Tibial artery (tissue), 4 donors: ENCODE data around the gene ROR2.

Source experiments
- DNase-seq, 2 donors: peaks; one replicate each; pipeline ENCODE4 v3.0.0-alpha.2; 2019
- H3K27ac ChIP-seq, 2 donors: fragments of 200-600 bp; sonication (generic) in 1 of 2; 1 replicate in 1 of 2; 2 replicates in 1 of 2; pipeline ENCODE4 v1.5.1; 2018 to 2019; ENCODE audit warnings: mild to moderate bottlenecking in 1 of 2
- H3K27me3 ChIP-seq, 2 donors: fragments of 200-600 bp; sonication (generic) in 1 of 2; one replicate each; pipeline versions ENCODE4 v1.5.1 to v1.6.0; 2016 to 2019
- H3K36me3 ChIP-seq, 3 donors: fragments of 200-600 bp; sonication (generic) in 2 of 3; one replicate each; pipeline ENCODE4 v1.5.1; 2016 to 2019; ENCODE audit warnings: mild to moderate bottlenecking in 2 of 3
- H3K4me1 ChIP-seq, 4 donors: fragments of 200-600 bp; sonication (generic) in 2 of 4; 1 replicate in 3 of 4; 2 replicates in 1 of 4; pipeline ENCODE4 v1.5.1; 2016 to 2019
- H3K4me3 ChIP-seq, 2 donors: fragments of 200-600 bp; sonication (generic) in 1 of 2; 1 replicate in 1 of 2; 2 replicates in 1 of 2; pipeline ENCODE4 v1.5.1; 2018 to 2019; ENCODE audit warnings: mild to moderate bottlenecking in 2 of 2
- H3K9me3 ChIP-seq, 3 donors: fragments of 200-600 bp; sonication (generic) in 1 of 3; one replicate each; pipeline ENCODE4 v1.5.1; 2016 to 2019
- intact Hi-C: fragments of 100-400 bp; cut with DNase I; formaldehyde crosslinking; loops from one replicate; pipeline ENCODE4 v1.15.0; 2023; ENCODE audit warnings: low total_unique reads
- TF ChIP-seq, protein P1 (sequence below), 2 experiments: fragments of 200-600 bp in 1 of 2; fragments of 450-650 bp in 1 of 2; IDR thresholded peaks; one replicate each; pipeline ENCODE4 v1.5.1; 2017 to 2019; ENCODE audit warnings: antibody characterized with exemption in 2 of 2, mild to moderate bottlenecking in 1 of 2, moderate library complexity in 1 of 2

Gene ROR2

DNA sequence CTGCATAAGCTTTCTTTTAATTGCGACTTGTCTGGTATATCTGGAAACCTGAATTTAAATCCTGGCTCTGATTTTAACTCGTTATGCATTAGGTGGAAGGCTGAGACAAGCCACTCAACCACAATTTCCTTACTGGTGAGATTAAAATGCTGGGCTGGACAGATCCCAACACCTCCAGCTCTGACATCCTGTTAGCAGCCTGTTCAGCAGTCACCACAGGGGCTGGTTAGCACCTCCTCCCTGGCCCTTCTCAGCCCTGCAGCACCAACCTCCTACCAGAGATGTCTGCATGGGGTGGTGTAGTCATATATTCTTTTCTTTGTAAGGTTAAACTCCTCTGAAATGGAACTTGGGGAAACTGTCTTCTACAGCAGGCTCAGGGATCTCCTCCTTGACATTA, 369.9 kb downstream of the ROR2 start:
- intact Hi-C loops, result no loop called here

DNA sequence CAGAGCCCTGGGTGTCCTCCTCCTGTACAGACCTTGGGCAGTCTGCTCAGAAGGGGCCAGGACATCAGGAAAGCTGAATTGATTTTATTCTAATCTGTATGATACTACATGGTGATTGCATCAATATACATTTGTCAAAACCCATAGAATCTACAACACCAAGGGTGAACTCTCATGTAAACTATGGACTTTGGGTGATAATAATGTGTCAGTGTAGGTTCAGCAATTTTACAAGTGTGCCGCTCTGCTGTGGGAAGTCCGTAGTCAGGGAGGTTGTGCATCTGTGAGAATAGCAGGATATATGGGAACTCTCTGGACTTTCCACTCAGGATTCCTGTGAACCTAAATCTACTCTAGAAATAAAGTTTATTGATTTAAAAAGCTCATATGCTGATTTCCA, 371.1 kb downstream of the ROR2 start:
- no peak overlapping the region for H3K27ac ChIP-seq
- TF ChIP-seq, protein P1, sequence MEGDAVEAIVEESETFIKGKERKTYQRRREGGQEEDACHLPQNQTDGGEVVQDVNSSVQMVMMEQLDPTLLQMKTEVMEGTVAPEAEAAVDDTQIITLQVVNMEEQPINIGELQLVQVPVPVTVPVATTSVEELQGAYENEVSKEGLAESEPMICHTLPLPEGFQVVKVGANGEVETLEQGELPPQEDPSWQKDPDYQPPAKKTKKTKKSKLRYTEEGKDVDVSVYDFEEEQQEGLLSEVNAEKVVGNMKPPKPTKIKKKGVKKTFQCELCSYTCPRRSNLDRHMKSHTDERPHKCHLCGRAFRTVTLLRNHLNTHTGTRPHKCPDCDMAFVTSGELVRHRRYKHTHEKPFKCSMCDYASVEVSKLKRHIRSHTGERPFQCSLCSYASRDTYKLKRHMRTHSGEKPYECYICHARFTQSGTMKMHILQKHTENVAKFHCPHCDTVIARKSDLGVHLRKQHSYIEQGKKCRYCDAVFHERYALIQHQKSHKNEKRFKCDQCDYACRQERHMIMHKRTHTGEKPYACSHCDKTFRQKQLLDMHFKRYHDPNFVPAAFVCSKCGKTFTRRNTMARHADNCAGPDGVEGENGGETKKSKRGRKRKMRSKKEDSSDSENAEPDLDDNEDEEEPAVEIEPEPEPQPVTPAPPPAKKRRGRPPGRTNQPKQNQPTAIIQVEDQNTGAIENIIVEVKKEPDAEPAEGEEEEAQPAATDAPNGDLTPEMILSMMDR (IDR thresholded peaks at IDR 0.05), result no peak
- H3K27me3 ChIP-seq, result no peaks in the 10 kb centered on the region
- H3K36me3 ChIP-seq, result no peaks in the 10 kb centered on the region
- H3K4me1 ChIP-seq, result no peaks in the 10 kb centered on the region
- no peak overlapping the region for H3K4me3 ChIP-seq
- no peaks in the 10 kb centered on the region for H3K9me3 ChIP-seq
- intact Hi-C loops, result no loop called here
- DNase-seq, result no peak

More for the DNA sequence above, 369.9 kb downstream of the ROR2 start:
- no peaks in the 10 kb centered on the region for H3K4me1 ChIP-seq
- no peaks in the 10 kb centered on the region for H3K9me3 ChIP-seq
- H3K27me3 ChIP-seq, result no peaks in the 10 kb centered on the region
- no peak overlapping the region for H3K4me3 ChIP-seq
- TF ChIP-seq, protein P1 (IDR thresholded peaks at IDR 0.05), result no peak
- no peak for DNase-seq
- H3K27ac ChIP-seq, result no peak overlapping the region
- H3K36me3 ChIP-seq, result no peaks in the 10 kb centered on the region

DNA sequence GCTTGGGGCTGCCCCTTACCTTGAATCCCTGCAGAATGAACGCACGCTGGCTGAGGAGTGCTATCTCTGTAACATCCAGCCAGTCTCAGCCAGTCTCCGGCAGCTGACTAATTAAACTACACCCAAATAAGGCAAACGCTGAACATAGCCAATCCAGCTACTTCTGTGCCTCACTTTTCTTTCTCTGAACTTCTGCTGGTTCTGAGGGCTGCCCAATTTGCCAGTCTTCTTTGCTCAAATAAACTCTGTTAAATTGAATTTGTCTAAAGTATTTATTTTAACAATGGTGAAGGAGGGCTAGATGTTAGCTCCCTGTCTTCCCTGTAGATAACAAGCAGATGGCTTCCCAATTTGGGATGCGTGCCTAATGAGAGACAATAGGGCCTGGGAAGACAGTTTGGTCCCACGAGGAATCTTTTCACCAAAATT, 372.4 kb downstream of the ROR2 start:
- TF ChIP-seq, protein P1 (IDR thresholded peaks at IDR 0.05), result no peak
- Histone ChIP-seq H3K4me1 (no peaks in the 10 kb centered on the region), H3K27me3 (no peaks in the 10 kb centered on the region), H3K36me3 (no peaks in the 10 kb centered on the region), H3K9me3 (no peaks in the 10 kb centered on the region), H3K27ac (no peak overlapping the region), H3K4me3 (no peak overlapping the region)
- intact Hi-C loops, result no loop called here
- DNase-seq, result no peak

DNA sequence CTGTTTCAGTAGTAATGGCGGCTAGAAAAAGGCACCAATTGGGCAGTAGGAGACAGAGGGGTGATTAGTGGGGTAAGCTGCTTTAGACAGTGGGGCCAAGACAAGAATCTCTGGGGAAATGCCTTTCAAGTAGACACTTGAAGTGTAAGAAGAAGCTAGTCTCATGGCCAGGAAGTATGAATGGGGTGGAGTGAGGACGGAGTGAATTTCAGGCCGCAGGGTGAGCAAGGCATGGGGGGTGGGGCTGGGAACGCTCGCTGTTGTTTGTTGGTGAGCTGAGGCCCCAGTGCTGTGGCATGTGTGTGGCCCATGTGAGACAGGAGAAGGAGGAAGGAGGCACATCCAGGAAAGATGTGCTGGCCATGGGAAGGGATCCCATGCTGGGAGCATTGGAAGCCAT, 377.2 kb downstream of the ROR2 start:
- Histone ChIP-seq H3K36me3 (no peaks in the 10 kb centered on the region), H3K4me1 (no peaks in the 10 kb centered on the region), H3K27me3 (no peaks in the 10 kb centered on the region), H3K4me3 (no peak overlapping the region), H3K27ac (no peak overlapping the region), H3K9me3 (peaks cover 0 to 8% (median 0%) of the 10 kb centered on the region in 3 donors)
- TF ChIP-seq, protein P1 (IDR thresholded peaks at IDR 0.05), result no peak
- no peak for DNase-seq
- intact Hi-C loops, result no loop called here

DNA sequence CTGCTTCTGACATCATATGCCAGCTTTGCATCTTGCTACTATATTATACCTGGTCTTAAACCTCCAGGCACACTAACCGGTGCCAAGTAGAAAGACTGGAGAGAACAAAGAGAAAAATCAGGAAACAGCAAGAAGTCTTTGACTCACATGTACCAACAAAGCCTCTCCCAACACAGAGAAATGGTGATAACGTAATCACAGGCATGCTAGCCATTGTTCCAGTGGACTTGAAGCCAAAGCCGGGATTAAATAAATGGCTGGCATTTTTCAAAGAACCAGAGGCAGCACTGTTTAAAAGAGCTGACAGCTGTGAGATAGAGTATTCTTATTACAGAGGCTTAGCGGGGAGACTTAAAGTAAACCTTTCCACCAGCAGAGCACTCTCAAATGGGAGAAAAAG, 378.0 kb downstream of the ROR2 start:
- TF ChIP-seq, protein P1 (IDR thresholded peaks at IDR 0.05), result no peak
- H3K4me1 ChIP-seq, result no peaks in the 10 kb centered on the region
- H3K27ac ChIP-seq, result no peak overlapping the region
- no peaks in the 10 kb centered on the region for H3K27me3 ChIP-seq
- no peaks in the 10 kb centered on the region for H3K36me3 ChIP-seq
- intact Hi-C loops, result no loop called here
- no peak overlapping the region for H3K4me3 ChIP-seq
- H3K9me3 ChIP-seq, result peaks cover 0 to 8% (median 0%) of the 10 kb centered on the region in 3 donors
- DNase-seq, result no peak

DNA sequence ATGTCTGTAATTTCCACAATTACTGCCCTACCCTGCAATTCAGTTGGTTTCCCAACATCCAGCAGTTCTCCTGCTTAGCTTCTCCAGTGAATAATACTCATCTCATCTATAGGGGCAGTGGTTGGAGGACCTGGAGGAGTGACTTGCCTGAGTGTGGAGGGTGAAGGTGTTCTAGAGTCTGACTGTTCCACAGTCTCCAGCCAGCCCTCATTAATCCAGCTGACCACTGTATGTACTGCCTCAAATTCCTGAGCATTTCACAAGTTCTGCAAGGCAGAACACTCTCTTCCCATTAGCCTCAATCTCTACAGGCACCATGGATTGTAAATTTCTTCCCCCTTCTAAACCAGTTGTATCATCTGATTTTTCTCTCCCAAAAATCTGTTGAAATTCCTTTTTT, 379.0 kb downstream of the ROR2 start:
- no peak overlapping the region for H3K4me3 ChIP-seq
- DNase-seq, result no peak
- H3K27ac ChIP-seq, result no peak overlapping the region
- H3K4me1 ChIP-seq, result no peaks in the 10 kb centered on the region
- H3K27me3 ChIP-seq, result no peaks in the 10 kb centered on the region
- TF ChIP-seq, protein P1 (IDR thresholded peaks at IDR 0.05), result no peak
- no peaks in the 10 kb centered on the region for H3K36me3 ChIP-seq
- H3K9me3 ChIP-seq, result peaks cover 0 to 8% (median 0%) of the 10 kb centered on the region in 3 donors
- intact Hi-C loops, result no loop called here
